T-helper 2 cell treated with Interferon-gamma antibody and Interleukin-4, amounts not matched to agents 5 μg/mL and 100 μg/mL, for 36 hours (primary cell): ENCODE measurements around the gene HTR2B.
"Not testable (repeated sequence)": the region's sequence is repeated elsewhere in the genome, so short reads cannot be mapped to it uniquely, and the experiment has no call there.

ENCODE experiments used
- DNase-seq: peaks from one replicate; pipeline ENCODE4 v3.0.0; 2021; ENCODE audit warnings: low spot score
- H3K27ac Mint-ChIP-seq: one replicate; pipeline ENCODE4 v1.8.0; 2021; ENCODE audit warnings: mild to moderate bottlenecking, mixed read lengths
- H3K27me3 Mint-ChIP-seq: one replicate; pipeline ENCODE4 v1.8.0; 2021; ENCODE audit warnings: low read depth, mixed read lengths
- H3K36me3 Mint-ChIP-seq: one replicate; pipeline ENCODE4 v1.8.0; 2021; ENCODE audit warnings: low read depth, mixed read lengths
- H3K4me1 Mint-ChIP-seq: one replicate; pipeline ENCODE4 v1.8.0; 2021; ENCODE audit warnings: low read depth, mixed read lengths
- H3K4me3 Mint-ChIP-seq: one replicate; pipeline ENCODE4 v1.8.0; 2022; ENCODE audit warnings: mild to moderate bottlenecking, moderate library complexity, mixed read lengths
- H3K9me3 Mint-ChIP-seq: one replicate; pipeline ENCODE4 v1.8.0; 2021; ENCODE audit warnings: mixed read lengths

The HTR2B gene

GRCh38 chr2:231152800-231153557 is 28.1 kb upstream of the HTR2B start:
- Mint-ChIP-seq H3K27ac (no peak overlapping the region), H3K4me3 (no peak overlapping the region), H3K4me1 (no peaks in the 10 kb centered on the region), H3K27me3 (no peaks in the 10 kb centered on the region), H3K9me3 (no peaks in the 10 kb centered on the region), H3K36me3 (peaks cover 21% of the 10 kb centered on the region)
- DNase-seq, result no peak

- H3K36me3 Mint-ChIP-seq, result peaks cover 11% of the 10 kb centered on the region
- peak overlapping the region; percentile 11 for H3K27ac Mint-ChIP-seq
- no peaks in the 10 kb centered on the region for H3K4me1 Mint-ChIP-seq
- no peak for DNase-seq
- no peaks in the 10 kb centered on the region for H3K27me3 Mint-ChIP-seq
- no peaks in the 10 kb centered on the region for H3K9me3 Mint-ChIP-seq
- no peak overlapping the region for H3K4me3 Mint-ChIP-seq
These were observed 21.8 kb upstream of the HTR2B start for GRCh38 chr2:231146665-231147064.

GRCh38 chr2:231144896-231145295 is 20.1 kb upstream of the HTR2B start:
- Mint-ChIP-seq H3K4me1 (no peaks in the 10 kb centered on the region), H3K4me3 (no peak overlapping the region), H3K27ac (no peak overlapping the region), H3K9me3 (no peaks in the 10 kb centered on the region), H3K27me3 (no peaks in the 10 kb centered on the region), H3K36me3 (peaks cover 12% of the 10 kb centered on the region)
- no peak for DNase-seq

- H3K4me1 Mint-ChIP-seq, H3K27ac Mint-ChIP-seq, H3K36me3 Mint-ChIP-seq, H3K27me3 Mint-ChIP-seq, H3K9me3 Mint-ChIP-seq, H3K4me3 Mint-ChIP-seq, DNase-seq: not testable (repeated sequence)
These were observed 16.0 kb upstream of the HTR2B start for GRCh38 chr2:231140808-231141207.

- DNase-seq, result no peak
- Mint-ChIP-seq H3K36me3 (peaks cover 1% of the 10 kb centered on the region), H3K4me1 (no peaks in the 10 kb centered on the region), H3K27me3 (no peaks in the 10 kb centered on the region), H3K27ac (no peak overlapping the region), H3K9me3 (no peaks in the 10 kb centered on the region), H3K4me3 (no peak overlapping the region)
These were observed 15.0 kb upstream of the HTR2B start for GRCh38 chr2:231139796-231140195.

- DNase-seq, result no peak
- H3K27ac Mint-ChIP-seq, result no peak overlapping the region
- no peaks in the 10 kb centered on the region for H3K9me3 Mint-ChIP-seq
- peaks cover 3% of the 10 kb centered on the region for H3K4me1 Mint-ChIP-seq
- H3K36me3 Mint-ChIP-seq, result peaks cover 1% of the 10 kb centered on the region
- no peak overlapping the region for H3K4me3 Mint-ChIP-seq
- no peaks in the 10 kb centered on the region for H3K27me3 Mint-ChIP-seq
These were observed 13.9 kb upstream of the HTR2B start for GRCh38 chr2:231138699-231139098.

- H3K4me1 Mint-ChIP-seq, result peaks cover 11% of the 10 kb centered on the region
- H3K27ac Mint-ChIP-seq, result no peak overlapping the region
- no peak overlapping the region for H3K4me3 Mint-ChIP-seq
- no peaks in the 10 kb centered on the region for H3K27me3 Mint-ChIP-seq
- no peaks in the 10 kb centered on the region for H3K9me3 Mint-ChIP-seq
- H3K36me3 Mint-ChIP-seq, result peaks cover 2% of the 10 kb centered on the region
- no peak for DNase-seq
These were observed 10.2 kb upstream of the HTR2B start for GRCh38 chr2:231134910-231135655.

GRCh38 chr2:231133365-231134099 is 8.7 kb upstream of the HTR2B start:
- H3K36me3 Mint-ChIP-seq, result peaks cover 2% of the 10 kb centered on the region
- no peak overlapping the region for H3K4me3 Mint-ChIP-seq
- H3K9me3 Mint-ChIP-seq, result no peaks in the 10 kb centered on the region
- no peak overlapping the region for H3K27ac Mint-ChIP-seq
- no peaks in the 10 kb centered on the region for H3K27me3 Mint-ChIP-seq
- peaks cover 16% of the 10 kb centered on the region for H3K4me1 Mint-ChIP-seq
- no peak for DNase-seq

GRCh38 chr2:231132129-231132528 is 7.3 kb upstream of the HTR2B start:
- H3K4me3 Mint-ChIP-seq, result no peak overlapping the region
- no peak overlapping the region for H3K27ac Mint-ChIP-seq
- DNase-seq, result no peak
- peaks cover 19% of the 10 kb centered on the region for H3K4me1 Mint-ChIP-seq
- H3K27me3 Mint-ChIP-seq, result no peaks in the 10 kb centered on the region
- no peaks in the 10 kb centered on the region for H3K9me3 Mint-ChIP-seq
- peaks cover 2% of the 10 kb centered on the region for H3K36me3 Mint-ChIP-seq

- Mint-ChIP-seq H3K9me3 (no peaks in the 10 kb centered on the region), H3K4me1 (peaks cover 26% of the 10 kb centered on the region), H3K36me3 (peaks cover 5% of the 10 kb centered on the region), H3K27me3 (no peaks in the 10 kb centered on the region), H3K27ac (no peak overlapping the region), H3K4me3 (no peak overlapping the region)
- no peak for DNase-seq
These were observed 5.7 kb upstream of the HTR2B start for GRCh38 chr2:231130336-231131056.

- H3K4me1 Mint-ChIP-seq, result peaks cover 34% of the 10 kb centered on the region
- DNase-seq, result no peak
- H3K9me3 Mint-ChIP-seq, result no peaks in the 10 kb centered on the region
- no peak overlapping the region for H3K27ac Mint-ChIP-seq
- no peak overlapping the region for H3K4me3 Mint-ChIP-seq
- no peaks in the 10 kb centered on the region for H3K27me3 Mint-ChIP-seq
- H3K36me3 Mint-ChIP-seq, result peaks cover 5% of the 10 kb centered on the region
These were observed 4.4 kb upstream of the HTR2B start for GRCh38 chr2:231129216-231129615.

GRCh38 chr2:231128541-231128940 is 3.7 kb upstream of the HTR2B start:
- no peak for DNase-seq
- peaks cover 5% of the 10 kb centered on the region for H3K36me3 Mint-ChIP-seq
- H3K4me3 Mint-ChIP-seq, result no peak overlapping the region
- H3K4me1 Mint-ChIP-seq, result peaks cover 41% of the 10 kb centered on the region
- H3K9me3 Mint-ChIP-seq, result no peaks in the 10 kb centered on the region
- no peaks in the 10 kb centered on the region for H3K27me3 Mint-ChIP-seq
- H3K27ac Mint-ChIP-seq, result peak overlapping the region; percentile 4

- peaks cover 5% of the 10 kb centered on the region for H3K36me3 Mint-ChIP-seq
- H3K27ac Mint-ChIP-seq, result no peak overlapping the region
- H3K4me1 Mint-ChIP-seq, result peaks cover 45% of the 10 kb centered on the region
- no peaks in the 10 kb centered on the region for H3K27me3 Mint-ChIP-seq
- no peak for DNase-seq
- H3K4me3 Mint-ChIP-seq, result no peak overlapping the region
- H3K9me3 Mint-ChIP-seq, result no peaks in the 10 kb centered on the region
These were observed 3.1 kb upstream of the HTR2B start for GRCh38 chr2:231127936-231128335.
